Germinal center (tissue), 1 donor: ENCODE measurements around the gene DNAJC27.

Source experiments
- DNase-seq: peaks from one replicate; pipeline ENCODE4 v3.0.0; 2012; ENCODE audit warnings: mixed read lengths, low spot score

The DNAJC27 gene

DNA sequence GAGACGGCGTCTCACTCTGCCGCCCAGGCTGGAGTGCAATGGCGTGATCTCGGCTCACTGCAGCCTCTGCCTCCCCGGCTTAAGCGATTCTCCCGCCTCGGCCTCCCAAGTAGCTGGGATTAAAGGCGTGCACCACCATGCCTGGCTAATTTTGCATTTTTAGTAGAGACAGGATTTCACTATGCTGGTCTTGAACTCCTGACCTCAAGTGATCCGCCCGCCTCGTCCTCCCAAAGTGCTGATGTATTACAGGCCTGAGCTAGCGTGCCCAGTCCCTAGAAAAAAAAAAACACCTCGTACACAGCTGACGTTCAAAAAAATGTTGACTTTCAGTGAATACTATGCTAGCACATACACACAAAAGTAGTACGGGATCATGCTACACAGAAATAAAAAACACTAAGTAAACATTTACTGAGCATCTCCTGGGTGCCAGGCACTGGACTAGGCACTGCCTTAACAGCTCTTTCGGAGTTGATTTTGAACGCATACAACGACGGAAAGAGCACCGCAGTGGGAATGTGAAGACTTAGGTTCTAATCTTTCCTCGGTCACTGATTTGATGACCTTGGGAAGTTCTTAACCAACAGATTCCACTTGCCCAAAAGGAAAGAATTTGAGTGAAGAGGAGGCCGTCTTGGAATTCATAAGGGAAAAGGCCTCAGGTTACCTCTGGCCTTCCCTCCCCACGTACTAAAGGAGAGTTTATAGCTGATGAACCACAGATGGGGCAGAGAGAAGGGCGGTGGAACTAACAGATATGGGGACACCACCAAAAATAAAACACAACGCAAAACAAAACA lies 1.1 kb downstream of the DNAJC27 start:
- DNase-seq: no peak

DNA sequence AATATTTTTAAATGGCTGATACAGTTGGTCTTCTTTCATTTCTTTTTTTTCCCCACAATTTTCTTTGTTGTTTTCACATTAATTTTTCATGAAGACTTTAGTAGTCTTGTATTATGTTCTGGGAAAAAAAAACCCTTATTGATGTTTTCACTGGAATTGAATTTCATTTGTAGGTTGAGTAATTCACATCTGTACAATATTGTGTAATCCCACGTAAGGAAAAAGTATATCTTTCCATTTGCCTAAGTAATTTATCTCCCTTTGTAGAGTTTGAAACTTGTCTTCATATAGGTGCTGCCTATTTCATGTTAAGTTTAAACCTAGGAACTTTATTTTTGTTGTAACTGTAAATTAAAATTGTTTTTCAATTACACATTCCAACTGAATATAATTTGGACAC lies 2.0 kb downstream of the DNAJC27 start:
- DNase-seq: no peak

DNA sequence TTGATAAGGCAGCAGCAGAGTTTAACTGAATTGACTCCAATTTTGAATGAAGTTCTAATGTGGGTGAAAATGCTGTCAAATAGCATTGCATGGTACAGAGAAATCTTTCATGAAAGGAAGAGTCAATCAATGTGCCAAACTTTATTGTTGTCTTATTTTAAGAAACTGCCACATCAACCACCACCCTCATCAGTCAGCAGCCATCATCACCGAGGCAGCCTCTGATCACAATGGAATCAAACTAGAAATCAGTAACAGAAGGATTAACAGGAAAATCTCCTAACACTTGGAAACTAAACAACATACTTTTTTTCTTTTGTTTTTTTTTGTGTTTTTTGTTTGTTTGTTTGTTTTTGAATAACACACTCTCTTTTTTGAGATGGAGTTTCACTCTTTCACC lies 9.9 kb downstream of the DNAJC27 start:
- no peak for DNase-seq

DNA sequence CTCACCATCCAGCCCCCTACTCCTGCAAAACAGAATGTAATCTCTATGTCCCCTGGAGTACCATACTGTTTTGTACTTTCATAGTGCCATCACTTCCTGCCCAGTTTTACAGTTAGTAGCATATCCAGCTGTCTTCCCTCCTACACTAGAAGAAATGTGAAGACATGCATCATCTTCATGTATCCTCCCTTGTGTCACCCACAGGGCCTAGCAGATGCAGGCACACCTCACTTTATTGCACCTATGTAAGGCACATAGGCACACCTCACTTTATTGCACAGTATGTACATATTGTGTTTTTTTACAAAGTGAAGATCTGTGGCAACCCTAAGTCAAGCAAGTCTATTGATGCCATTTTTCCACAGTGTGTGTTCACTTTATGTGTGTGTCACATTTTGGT lies 12.0 kb downstream of the DNAJC27 start:
- no peak for DNase-seq

DNA sequence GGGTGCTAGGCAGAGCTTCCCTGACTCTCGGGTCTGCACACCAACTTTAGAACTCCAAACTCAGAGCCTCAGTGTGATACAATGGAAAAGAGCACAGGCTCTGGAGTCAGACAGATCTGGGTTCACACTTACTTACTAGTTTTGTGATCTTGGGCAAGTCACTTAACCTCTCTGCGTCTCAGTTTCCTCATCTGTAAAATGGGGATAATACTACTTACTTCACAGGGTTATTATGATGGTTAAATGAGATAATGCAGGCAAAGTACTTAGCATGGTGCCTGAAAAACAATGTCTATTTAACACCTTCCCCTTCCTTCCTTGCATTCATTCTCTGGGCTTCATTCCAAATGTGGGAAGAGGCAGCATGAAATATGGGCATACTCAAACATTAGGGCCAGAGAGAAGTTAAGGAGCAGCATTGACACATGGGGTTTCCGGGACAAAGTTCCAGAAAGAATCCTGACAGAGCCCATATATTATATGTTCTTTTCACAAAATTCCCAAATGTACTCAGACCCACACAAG lies 13.3 kb downstream of the DNAJC27 start:
- no peak for DNase-seq

DNA sequence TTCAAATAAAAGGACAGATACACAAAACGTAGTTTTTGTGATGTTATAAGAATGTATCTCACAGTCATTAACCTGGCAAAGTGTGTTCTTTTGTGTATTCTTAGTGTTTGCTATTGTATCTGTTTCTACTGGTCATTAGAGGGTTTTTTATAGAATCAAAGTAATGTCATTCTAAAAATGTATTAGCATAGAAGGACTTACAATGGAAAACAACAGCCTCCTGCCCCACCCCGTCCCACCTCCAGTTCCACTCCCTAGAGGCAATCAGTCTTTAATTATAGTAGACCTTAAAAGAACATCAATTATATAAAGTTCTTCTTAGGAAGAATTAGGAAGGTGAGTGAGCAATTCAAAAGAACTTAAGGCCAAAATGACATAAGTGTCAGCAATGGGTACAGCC lies 13.8 kb downstream of the DNAJC27 start:
- DNase-seq: no peak

DNA sequence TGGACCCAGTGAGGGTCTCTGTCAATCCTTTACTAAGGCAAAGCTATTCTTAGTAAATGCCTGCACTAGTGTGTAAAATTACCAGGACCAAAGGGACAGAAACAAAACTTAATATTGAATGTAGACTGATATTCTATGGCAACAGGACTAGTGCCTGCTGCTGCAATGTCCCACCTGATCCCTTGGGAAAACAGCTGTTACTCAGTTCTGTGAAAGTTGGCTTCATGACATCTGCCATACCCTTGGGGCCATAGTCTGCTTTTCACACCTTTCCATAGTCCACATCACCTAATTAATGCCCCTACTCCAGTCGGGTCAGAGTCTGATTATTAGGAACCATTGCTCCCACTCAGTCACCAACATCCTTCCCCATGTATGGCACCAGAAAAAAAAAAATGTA lies 14.5 kb downstream of the DNAJC27 start:
- no peak for DNase-seq

DNA sequence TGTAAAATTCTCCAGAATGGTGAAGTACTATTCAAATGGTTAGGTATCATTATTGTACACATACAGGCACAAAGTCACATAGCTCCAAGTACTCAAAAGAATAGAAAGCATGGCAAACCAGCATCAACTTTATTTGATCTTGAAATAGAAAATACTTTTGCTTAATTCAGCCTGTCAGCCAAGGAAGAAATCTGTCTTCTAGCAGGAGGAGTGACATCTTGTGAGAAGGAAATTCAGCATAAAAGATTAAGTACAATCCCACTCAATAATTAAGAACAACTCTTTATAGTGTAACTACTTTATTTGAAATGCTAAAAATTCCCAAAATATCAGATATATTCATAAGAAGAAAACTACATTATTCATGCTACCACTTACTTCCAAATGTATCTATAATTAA lies 15.8 kb downstream of the DNAJC27 start:
- DNase-seq: no peak

DNA sequence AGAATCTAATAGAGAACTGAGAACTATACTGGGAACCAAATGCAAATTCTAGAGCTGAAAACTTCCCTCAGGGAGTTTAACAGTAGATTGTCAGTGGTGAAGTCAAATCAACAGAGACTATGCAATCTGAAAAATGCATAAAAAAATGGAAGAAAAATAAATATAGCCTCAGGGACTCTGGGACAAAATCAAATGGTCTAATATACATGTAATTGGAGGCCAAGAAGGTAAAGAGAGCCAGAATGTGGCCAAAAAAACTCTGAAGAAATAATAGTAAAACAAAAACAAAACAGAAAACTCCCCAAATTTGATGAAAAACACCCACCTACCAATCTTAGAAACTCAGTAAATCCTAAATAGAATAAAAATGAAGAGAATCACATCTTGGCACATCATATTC lies 16.5 kb downstream of the DNAJC27 start:
- DNase-seq: no peak

DNA sequence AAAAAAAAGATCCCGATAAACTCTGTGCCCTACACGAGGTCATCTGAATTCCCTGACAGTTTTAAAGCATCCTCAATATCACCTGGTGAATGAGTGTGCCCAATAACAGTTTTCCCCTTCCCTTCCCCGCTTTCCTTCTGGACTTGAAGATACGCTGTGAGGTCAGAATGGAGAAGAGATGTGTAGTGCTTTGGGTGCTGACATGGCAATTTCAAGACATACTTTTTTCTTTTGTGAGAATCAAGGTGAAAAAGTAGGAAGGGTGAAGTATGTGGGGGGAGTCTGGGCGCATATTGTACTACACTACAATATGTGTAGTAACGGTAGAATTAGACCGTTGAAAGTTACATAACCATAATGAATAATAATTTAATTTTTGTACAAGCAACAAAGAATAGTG lies 21.7 kb downstream of the DNAJC27 start:
- DNase-seq: no peak

DNA sequence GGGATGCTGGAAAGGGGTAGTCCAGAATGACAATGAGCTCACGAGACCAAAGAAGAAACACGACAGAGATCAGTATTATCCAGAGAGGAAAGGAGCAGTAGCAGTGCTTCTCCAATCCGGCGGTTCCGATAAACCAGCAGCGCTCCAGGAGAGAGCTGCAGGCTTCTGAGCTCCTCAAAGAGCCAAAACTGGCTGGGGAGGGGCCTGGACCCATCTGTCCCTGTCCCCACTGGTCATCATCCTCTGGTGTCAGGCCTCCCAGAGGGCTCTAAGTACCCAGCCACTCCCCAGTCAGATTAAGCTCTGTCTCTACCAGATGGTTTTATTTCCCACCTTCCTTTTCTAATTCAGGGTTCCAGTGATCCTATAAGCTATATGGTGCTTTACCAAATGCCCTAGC lies 23.2 kb downstream of the DNAJC27 start:
- DNase-seq: no peak

DNA sequence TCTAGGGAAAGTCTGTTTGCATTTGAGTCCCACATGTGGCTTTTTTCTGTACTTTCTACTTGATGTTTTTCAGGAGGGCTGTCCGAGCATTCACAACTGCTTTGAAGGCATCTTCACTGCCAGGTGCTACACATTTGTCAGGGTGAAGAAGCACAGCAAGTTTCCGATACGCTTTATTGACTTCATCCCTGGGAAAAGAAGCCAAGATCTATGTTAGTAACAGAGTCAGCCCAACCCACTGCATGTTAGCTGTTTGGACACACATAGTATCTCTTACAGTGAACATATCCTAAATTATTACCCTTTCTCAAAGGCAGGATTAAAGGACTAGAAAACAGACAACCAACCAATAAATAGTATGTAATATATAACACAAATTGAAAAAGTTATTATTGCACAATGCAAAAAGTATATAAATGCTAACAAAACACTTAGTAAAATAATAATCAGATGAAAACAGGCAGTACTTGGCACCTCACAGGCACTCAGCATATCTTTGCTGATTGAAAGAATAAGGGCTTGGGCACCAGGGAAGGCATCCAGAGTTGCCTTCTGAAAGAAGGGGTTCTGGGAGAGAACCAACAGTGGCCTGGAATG lies 24.1 kb downstream of the DNAJC27 start:
- no peak for DNase-seq

DNA sequence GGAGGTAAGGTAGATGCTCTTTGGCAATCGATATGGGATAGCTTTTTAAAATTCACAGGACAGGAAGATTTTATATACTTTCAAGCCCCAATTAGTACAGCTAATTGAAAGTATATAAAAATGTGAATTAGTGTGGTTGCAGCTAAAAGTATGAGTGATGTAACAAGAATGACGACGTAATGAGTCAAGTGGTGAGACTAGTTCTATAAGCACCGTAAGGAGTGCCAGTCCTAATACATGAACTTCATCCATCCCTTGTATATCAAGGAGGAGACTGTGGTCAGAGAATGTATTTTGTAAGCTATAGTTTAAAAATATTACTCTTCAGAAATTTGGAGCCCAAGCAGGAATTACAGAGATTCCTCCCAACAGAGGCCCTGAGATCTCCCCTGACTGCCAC lies 25.8 kb downstream of the DNAJC27 start:
- DNase-seq: no peak

DNA sequence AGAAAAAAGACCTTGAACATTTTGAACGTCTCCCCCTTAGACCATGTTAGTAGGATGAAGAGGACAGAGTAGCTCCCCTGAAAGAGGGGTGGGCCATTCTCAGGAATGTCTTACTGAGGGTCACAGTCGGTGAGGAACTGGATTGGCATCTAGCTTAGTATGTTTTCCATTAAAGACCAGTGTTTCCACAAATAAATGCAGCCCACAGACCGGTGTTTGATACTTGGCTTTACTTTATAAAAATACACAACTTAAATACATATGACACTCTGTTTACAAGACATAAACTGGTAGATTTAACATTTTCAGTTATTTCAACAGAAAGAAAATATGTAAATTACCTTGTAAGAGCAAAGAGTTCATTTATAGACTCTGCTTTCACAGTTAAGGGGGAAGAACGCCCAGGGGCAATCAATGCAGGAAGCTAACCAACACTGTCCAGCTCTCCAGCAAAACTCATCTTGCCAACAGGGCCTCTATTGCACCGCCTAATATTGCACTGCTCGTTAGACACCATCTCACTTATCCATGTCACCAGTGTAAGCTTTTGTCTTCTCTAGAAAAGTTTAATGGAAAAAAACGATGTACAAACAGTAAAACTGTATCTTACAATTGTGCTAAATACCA lies 28.2 kb downstream of the DNAJC27 start:
- no peak for DNase-seq

DNA sequence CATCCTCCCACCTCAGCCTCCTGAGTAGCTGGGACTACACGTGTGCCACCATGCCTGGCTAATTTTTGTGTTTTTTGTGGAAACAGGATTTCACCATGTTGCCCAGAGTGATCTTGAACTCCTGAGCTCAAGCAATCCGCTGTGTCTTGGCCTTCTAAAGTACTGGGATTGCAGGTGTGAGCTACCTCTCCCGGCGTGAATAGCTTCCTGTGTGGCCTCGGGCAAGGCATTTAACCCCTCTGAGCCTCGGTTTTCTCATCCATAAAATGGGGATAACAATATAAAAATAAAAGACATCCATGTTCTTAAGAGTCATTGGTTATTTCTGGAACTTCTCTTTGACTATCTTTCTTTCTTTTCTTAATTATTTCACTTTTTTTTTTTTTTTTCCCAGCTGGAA lies 32.4 kb downstream of the DNAJC27 start:
- DNase-seq: no peak

DNA sequence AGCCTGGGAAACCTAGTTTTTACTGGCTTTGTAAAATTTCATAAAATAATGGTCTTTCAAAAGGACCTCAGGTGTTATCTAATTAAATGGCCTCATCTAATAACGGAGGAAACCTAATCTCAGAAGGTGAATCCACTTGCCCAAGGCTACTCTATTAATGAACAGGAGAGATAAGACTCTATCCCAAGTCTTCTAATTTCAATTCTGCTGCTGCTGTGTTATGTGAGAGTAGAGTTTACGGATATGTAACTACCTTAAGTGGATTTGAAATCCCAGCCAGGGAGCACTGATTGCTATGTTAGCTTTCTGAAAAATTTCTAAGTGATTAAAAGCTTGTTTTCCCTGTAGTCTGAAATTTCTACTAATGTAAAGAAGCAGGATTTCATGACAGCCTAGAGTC lies 34.5 kb downstream of the DNAJC27 start:
- DNase-seq: no peak

DNA sequence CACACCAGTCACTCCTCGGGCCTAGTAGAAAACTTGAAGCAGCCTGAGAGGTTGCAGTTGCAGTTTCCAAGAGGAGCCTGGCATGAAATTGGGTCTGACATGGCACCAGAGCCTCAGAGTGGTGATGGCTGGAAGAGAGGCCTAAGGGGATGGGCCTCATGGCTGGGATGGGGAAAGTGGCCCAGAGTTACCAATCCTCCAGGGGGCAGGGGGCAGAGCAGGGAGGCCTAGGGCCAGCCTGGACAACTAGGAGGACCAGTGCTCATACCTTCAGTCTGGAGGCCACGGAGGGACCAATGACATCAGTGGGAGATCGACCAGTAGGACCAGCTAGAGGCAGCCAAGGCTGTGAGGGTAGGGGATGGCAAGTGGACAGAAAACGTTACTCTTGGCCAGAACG lies 36.6 kb downstream of the DNAJC27 start:
- DNase-seq: no peak

DNA sequence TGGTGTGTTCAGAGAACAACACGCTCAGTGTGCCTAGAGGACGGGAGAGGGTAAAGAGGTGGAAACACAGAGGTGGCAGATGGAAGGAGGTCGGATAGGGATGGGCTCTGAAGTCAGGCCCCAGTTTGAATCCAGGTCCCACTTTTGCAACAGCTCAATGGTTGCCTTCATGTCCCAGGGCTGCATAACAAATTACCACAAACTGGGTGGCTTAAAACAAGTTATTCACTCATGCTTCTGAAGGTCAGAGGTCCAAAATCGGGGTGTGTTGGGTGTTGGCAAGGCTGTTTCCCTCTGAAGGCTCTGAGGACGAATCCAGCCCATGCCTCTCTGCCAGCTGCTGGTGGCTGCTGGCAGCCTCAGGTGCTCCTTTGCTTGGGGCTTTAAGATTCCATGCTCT lies 39.0 kb downstream of the DNAJC27 start:
- no peak for DNase-seq

DNA sequence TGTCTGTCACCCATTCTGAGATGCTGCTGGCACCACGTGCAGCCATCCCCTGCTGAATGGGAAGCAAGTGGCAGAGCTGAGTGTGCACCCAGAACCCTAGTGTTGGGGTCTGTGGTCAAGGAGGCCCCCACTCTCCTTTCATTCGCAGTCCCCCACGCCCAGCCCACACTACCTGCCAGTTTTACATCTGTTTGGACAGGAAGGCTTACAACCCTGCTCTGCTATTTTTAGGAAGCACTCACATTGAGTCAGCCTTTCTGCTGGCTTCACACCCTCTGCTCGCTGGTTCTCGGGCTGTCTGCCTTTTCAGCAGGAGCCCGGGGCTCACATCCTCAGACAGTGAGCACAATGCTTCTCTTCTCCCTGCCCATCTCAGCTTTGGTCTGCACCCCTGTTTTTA lies 41.0 kb downstream of the DNAJC27 start:
- peak; percentile 33 for DNase-seq

DNA sequence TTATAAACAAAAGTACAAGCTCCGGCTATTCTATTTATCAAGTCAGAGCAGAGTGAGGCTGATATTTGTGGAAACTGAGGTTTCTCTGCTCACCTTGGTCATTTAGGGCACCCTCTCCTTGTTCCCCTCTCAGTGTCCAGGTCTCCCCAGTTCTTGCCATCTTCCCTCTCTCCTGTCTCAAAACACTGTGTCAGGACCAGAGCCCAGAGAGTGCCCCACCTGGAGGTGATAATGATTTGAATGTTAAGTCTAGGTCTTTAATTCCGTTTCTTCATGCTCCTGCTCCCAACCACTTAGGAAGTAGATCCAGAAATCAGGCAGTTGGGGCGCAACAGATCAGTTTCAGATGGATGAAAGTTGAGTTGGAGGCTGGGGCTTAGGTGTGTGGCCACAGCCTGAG lies 42.5 kb downstream of the DNAJC27 start:
- DNase-seq: no peak

DNA sequence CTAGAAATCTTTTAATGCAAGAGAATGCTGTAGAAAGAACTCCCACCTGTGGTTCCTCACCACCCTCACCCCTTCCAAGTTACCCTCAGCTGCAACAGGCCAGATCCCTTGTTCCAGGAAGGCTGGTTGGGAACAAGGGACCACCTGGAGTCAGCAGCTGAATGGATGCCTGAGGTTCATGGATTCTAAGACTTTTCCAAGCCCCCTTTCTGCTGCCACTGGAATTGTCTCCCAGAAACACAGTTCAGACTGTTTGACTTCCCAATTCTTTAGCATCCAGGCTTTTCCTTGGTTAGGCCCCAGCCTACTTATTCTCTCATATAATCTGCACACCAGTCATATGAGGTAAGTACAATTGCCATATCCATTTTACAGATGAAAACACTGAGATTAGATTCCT lies 43.7 kb downstream of the DNAJC27 start:
- no peak for DNase-seq

DNA sequence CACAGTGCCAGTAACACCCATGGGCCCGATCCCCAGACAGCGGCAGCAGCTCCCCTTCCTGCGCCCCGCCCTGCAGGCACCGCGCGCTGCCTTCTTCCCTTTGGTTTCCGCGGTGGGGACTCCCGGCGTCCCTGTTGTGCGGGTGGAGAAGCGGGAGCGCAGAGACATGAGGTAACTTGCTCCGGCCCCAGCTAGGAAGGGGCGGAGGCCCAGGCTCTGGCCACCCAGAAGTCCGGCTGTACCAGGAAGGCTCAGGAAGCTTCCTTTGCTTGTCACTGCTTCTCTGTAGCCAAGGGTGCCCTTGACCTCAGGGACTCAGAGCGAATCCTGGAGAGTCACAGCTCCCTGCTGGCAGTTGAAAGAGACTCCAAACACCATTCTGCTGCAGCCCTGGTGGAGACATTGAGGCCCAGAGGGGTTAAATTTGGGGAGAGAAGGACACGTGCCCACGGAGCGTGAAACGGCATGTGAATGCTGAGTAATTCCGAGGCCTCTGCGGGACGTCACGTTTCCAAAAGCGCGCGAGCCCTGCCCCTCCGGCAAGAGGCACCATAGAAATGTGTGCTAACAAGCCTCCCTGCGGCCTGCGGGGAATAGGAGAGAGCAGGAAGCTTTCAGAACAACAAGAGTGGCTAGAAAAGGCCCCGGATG lies 45.0 kb downstream of the DNAJC27 start:
- DNase-seq: peak; percentile 24

DNA sequence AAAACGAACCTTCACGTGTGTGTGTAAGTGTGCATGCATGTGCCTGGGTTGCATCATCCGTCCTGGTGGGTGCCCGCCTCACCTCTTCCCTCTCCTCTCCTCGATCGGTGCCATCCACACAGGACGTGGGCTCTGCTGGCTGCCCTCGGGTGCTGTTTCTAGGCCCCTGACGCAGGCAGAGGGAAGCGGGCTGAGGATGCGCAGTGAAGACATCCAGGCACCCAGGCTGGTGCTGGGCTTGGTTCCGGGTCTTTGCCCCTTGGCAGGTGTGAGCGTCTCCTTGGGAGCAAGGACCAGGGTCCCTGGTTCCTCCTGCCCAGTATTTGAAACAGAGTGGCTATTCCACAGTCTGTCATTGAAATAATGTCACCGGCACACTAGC lies 45.5 kb downstream of the DNAJC27 start:
- no peak for DNase-seq
